H9 (cell line): ENCODE data around the gene CABLES1. TPM values are rescaled to one million over a fixed set of nuclear protein-coding genes. Genes with fewer than 3 reads are reported as not detected.

Experiments used
- DNase-seq: peaks from one replicate; pipeline ENCODE4 v3.0.0-alpha.2; 2017
- H2AFZ ChIP-seq: one replicate; pipeline ENCODE4 v1.6.1; 2013; ENCODE audit warnings: mild to moderate bottlenecking, low read length, control low read depth, moderate library complexity
- H2AK5ac ChIP-seq: 2 replicates; pipeline ENCODE4 v1.6.1; 2013; ENCODE audit warnings: low read length, control low read depth, mixed read lengths; ENCODE audit not compliant: insufficient read length
- H2BK120ac ChIP-seq: one replicate; pipeline ENCODE4 v1.6.1; 2013; ENCODE audit warnings: low read depth, mild to moderate bottlenecking, low read length, control low read depth, inconsistent platforms; ENCODE audit not compliant: poor library complexity, severe bottlenecking
- H2BK12ac ChIP-seq: 2 replicates; pipeline ENCODE4 v1.6.1; 2013; ENCODE audit warnings: low read length, control low read depth, mixed read lengths, low read depth; ENCODE audit not compliant: insufficient read length
- H2BK15ac ChIP-seq: 2 replicates; pipeline ENCODE4 v1.6.1; 2013; ENCODE audit warnings: low read depth, low read length, control low read depth
- H2BK20ac ChIP-seq: one replicate; pipeline ENCODE4 v1.6.1; 2013; ENCODE audit warnings: low read depth, mild to moderate bottlenecking, low read length, control low read depth, inconsistent platforms; ENCODE audit not compliant: poor library complexity, severe bottlenecking
- H2BK5ac ChIP-seq: 2 replicates; pipeline ENCODE4 v1.6.1; 2013; ENCODE audit warnings: low read length, control low read depth, mixed read lengths; ENCODE audit not compliant: insufficient read length
- H3K14ac ChIP-seq: 2 replicates; pipeline ENCODE4 v1.6.1; 2013; ENCODE audit warnings: low read length, control low read depth; ENCODE audit not compliant: insufficient read depth
- H3K18ac ChIP-seq: 2 replicates; pipeline ENCODE4 v1.6.1; 2013; ENCODE audit warnings: low read depth, mild to moderate bottlenecking, mixed read lengths, low read length, control low read depth; ENCODE audit not compliant: insufficient read length
- H3K23ac ChIP-seq: 2 replicates; pipeline ENCODE4 v1.6.1; 2013; ENCODE audit warnings: low read length, control low read depth, mixed read lengths, low read depth; ENCODE audit not compliant: insufficient read length
- H3K23me2 ChIP-seq: 2 replicates; pipeline ENCODE4 v1.6.1; 2013; ENCODE audit warnings: low read depth, mild to moderate bottlenecking, mixed read lengths, low read length, control low read depth; ENCODE audit not compliant: insufficient read length, poor library complexity, severe bottlenecking
- H3K27ac ChIP-seq: 2 replicates; pipeline ENCODE4 v1.5.1; 2013; ENCODE audit warnings: low read length, control low read depth, mixed read lengths, low read depth; ENCODE audit not compliant: insufficient read length
- H3K27me3 ChIP-seq: 2 replicates; pipeline ENCODE4 v1.6.1; 2013; ENCODE audit warnings: low read length, control low read depth, inconsistent platforms; ENCODE audit not compliant: insufficient read depth
- H3K4ac ChIP-seq: 2 replicates; pipeline ENCODE4 v1.6.1; 2013; ENCODE audit warnings: low read depth, mild to moderate bottlenecking, control low read depth, inconsistent platforms, low read length, moderate library complexity
- H3K4me1 ChIP-seq: 2 replicates; pipeline ENCODE4 v1.6.1; 2013; ENCODE audit warnings: low read length, control low read depth, inconsistent platforms; ENCODE audit not compliant: insufficient read depth
- H3K4me2 ChIP-seq: 2 replicates; pipeline ENCODE4 v1.6.1; 2013; ENCODE audit warnings: low read length, control low read depth, mixed read lengths; ENCODE audit not compliant: insufficient read length, insufficient read depth
- H3K56ac ChIP-seq: 2 replicates; pipeline ENCODE4 v1.6.1; 2013; ENCODE audit warnings: low read depth, mild to moderate bottlenecking, mixed read lengths, low read length, control low read depth; ENCODE audit not compliant: insufficient read length
- H3K79me1 ChIP-seq: 2 replicates; pipeline ENCODE4 v1.6.1; 2013; ENCODE audit warnings: low read depth, mild to moderate bottlenecking, moderate library complexity, low read length, control low read depth, inconsistent platforms; ENCODE audit not compliant: insufficient read depth, poor library complexity, severe bottlenecking
- H3K79me2 ChIP-seq: 2 replicates; pipeline ENCODE4 v1.6.1; 2013; ENCODE audit warnings: low read length, control low read depth, inconsistent platforms; ENCODE audit not compliant: insufficient read depth
- H3K9ac ChIP-seq: 2 replicates; pipeline ENCODE4 v1.6.1; 2013; ENCODE audit warnings: low read length, control low read depth, mixed read lengths; ENCODE audit not compliant: insufficient read length; ENCODE audit errors: extremely low read depth
- H3K9me3 ChIP-seq: one replicate; pipeline ENCODE4 v1.6.1; 2013; ENCODE audit warnings: low read depth, low read length, inconsistent platforms; ENCODE audit not compliant: control insufficient read depth
- H3T11ph ChIP-seq: one replicate; pipeline ENCODE4 v1.6.1; 2013; ENCODE audit warnings: mild to moderate bottlenecking, low read length, control low read depth, inconsistent platforms
- H4K20me1 ChIP-seq: one replicate; pipeline ENCODE4 v1.6.1; 2013; ENCODE audit not compliant: control insufficient read depth, insufficient read length, insufficient read depth
- H4K5ac ChIP-seq: 2 replicates; pipeline ENCODE4 v1.6.1; 2013; ENCODE audit warnings: low read depth, mild to moderate bottlenecking, mixed read lengths, low read length, control low read depth; ENCODE audit not compliant: insufficient read length
- H4K8ac ChIP-seq: replicated peaks from 2 replicates; pipeline ENCODE4 v1.6.1; 2013; ENCODE audit warnings: low read length, control low read depth, mixed read lengths, low read depth; ENCODE audit not compliant: insufficient read length
- H4K91ac ChIP-seq: 2 replicates; pipeline ENCODE4 v1.6.1; 2013; ENCODE audit warnings: low read depth, mild to moderate bottlenecking, moderate library complexity, mixed read lengths, low read length, control low read depth; ENCODE audit not compliant: insufficient read length
- H3K27ac Mint-ChIP-seq, 3 experiments: 2 replicates in 2 of 3; 3 replicates in 1 of 3; pipeline ENCODE4 v1.8.0; 2020 to 2021; ENCODE audit warnings: mixed read lengths in 3 of 3, mild to moderate bottlenecking in 1 of 3, moderate library complexity in 1 of 3
- H3K27me3 Mint-ChIP-seq: 2 replicates; pipeline ENCODE4 v1.8.0; 2021; ENCODE audit warnings: low read depth, mild to moderate bottlenecking, moderate library complexity, mixed read lengths
- H3K36me3 Mint-ChIP-seq, 3 experiments: 2 replicates in 2 of 3; 3 replicates in 1 of 3; pipeline ENCODE4 v1.8.0; 2020 to 2021; ENCODE audit warnings: low read depth in 3 of 3, mixed read lengths in 3 of 3; ENCODE audit not compliant: insufficient read depth in 1 of 3
- H3K4me1 Mint-ChIP-seq, 2 experiments: 2 replicates each; pipeline ENCODE4 v1.8.0; 2020; ENCODE audit warnings: mixed read lengths in 2 of 2
- H3K4me3 Mint-ChIP-seq, 2 experiments: 2 replicates in 1 of 2; 3 replicates in 1 of 2; pipeline ENCODE4 v1.8.0; 2020 to 2021; ENCODE audit warnings: mild to moderate bottlenecking in 2 of 2, mixed read lengths in 2 of 2, moderate library complexity in 1 of 2
- H3K9me3 Mint-ChIP-seq, 2 experiments: 2 replicates in 1 of 2; 3 replicates in 1 of 2; pipeline ENCODE4 v1.8.0; 2020; ENCODE audit warnings: mild to moderate bottlenecking in 2 of 2, mixed read lengths in 2 of 2, moderate library complexity in 1 of 2
- WGBS: extraction: QIAGEN DNeasy Blood & Tissue Kit; methylation state at CpG from one replicate; pipeline ENCODE4 v1.1.7; 2013; ENCODE audit warnings: missing lambda C conversion rate, low lambda C conversion rate, mixed read lengths; ENCODE audit not compliant: insufficient read length; ENCODE audit errors: extremely low coverage; 5-methylcytosine and 5-hydroxymethylcytosine counted together
- total RNA-seq: library from RNA; stranded (reverse); gene quantifications from 2 replicates; pipeline ENCODE4 v1.2.1, GENCODE V29; 2021
- TF ChIP-seq, protein P1 (sequence below): fragments of 200-600 bp; sonication (generic); conservative IDR thresholded peaks from 3 replicates; pipeline ENCODE4 v1.8.0; 2021; ENCODE audit warnings: antibody characterized with exemption, mild to moderate bottlenecking

The CABLES1 gene
- total RNA-seq, 1 experiment from 2014 or later: 27.1 TPM

- no CpG with 5 or more reads among the region's 11 CpGs for WGBS
- Histone ChIP-seq H4K8ac (no peak overlapping the region), H3K27me3 (no peaks in the 10 kb centered on the region), H3K23me2 (no peaks in the 10 kb centered on the region), H2BK120ac (no peak overlapping the region), H3K4ac (no peak overlapping the region), H3K18ac (no peak overlapping the region), H2BK5ac (no peak overlapping the region), H4K91ac (no peak overlapping the region), H2AK5ac (no peak overlapping the region), H3K79me1 (no peaks in the 10 kb centered on the region), H4K5ac (no peak overlapping the region), H3K9me3 (no peaks in the 10 kb centered on the region), H3K14ac (no peak overlapping the region), H3K4me1 (peaks cover 8% of the 10 kb centered on the region; the same call in 1 of the 2 replicates), H2BK20ac (no peak overlapping the region), H3T11ph (no peak overlapping the region), H3K79me2 (peaks cover 9% of the 10 kb centered on the region; the same call in 1 of the 2 replicates), H3K56ac (no peak overlapping the region), H2BK15ac (no peak overlapping the region), H3K4me2 (no peak overlapping the region), H4K20me1 (no peaks in the 10 kb centered on the region), H3K9ac (no peak overlapping the region), H3K27ac (no peak overlapping the region), H2AFZ (no peak overlapping the region), H3K23ac (no peak overlapping the region), H2BK12ac (no peak overlapping the region)
- Mint-ChIP-seq H3K4me1 (peaks cover 39 to 45% of the 10 kb centered on the region in 2 experiments), H3K4me3 (no peak overlapping the region), H3K27ac (no peak overlapping the region), H3K9me3 (no peaks in the 10 kb centered on the region), H3K36me3 (peaks cover 6 to 8% (median 7%) of the 10 kb centered on the region in 3 experiments; a peak in 6 of 7 replicates), H3K27me3 (no peaks in the 10 kb centered on the region)
- TF ChIP-seq, protein P1, sequence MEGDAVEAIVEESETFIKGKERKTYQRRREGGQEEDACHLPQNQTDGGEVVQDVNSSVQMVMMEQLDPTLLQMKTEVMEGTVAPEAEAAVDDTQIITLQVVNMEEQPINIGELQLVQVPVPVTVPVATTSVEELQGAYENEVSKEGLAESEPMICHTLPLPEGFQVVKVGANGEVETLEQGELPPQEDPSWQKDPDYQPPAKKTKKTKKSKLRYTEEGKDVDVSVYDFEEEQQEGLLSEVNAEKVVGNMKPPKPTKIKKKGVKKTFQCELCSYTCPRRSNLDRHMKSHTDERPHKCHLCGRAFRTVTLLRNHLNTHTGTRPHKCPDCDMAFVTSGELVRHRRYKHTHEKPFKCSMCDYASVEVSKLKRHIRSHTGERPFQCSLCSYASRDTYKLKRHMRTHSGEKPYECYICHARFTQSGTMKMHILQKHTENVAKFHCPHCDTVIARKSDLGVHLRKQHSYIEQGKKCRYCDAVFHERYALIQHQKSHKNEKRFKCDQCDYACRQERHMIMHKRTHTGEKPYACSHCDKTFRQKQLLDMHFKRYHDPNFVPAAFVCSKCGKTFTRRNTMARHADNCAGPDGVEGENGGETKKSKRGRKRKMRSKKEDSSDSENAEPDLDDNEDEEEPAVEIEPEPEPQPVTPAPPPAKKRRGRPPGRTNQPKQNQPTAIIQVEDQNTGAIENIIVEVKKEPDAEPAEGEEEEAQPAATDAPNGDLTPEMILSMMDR: no peak
- no peak for DNase-seq
These were observed 28.7 kb downstream of the CABLES1 start for GRCh38 chr18:23163786-23164533.
